Measurements from ENCODE around the gene KCNH2.
A peak's percentile ranks its signal among the peaks of the same experiment; 100 is the strongest.

KCNH2 gene

GRCh38 chr7:150909200-150909995 lies 68.7 kb downstream of the KCNH2 start:
- DNase-seq (ENCODE audit: low read depth in 2 of 2) = no peak

GRCh38 chr7:150908173-150908572 lies 69.9 kb downstream of the KCNH2 start:
- DNase-seq (ENCODE audit: low read depth in 2 of 2) = no peak

GRCh38 chr7:150904011-150904909 lies 73.9 kb downstream of the KCNH2 start:
- no peak for DNase-seq (ENCODE audit: low read depth in 2 of 2)

GRCh38 chr7:150903606-150904005 lies 74.5 kb downstream of the KCNH2 start:
- no peak for DNase-seq (ENCODE audit: low read depth in 2 of 2)

GRCh38 chr7:150902078-150903033 lies 75.8 kb downstream of the KCNH2 start:
- DNase-seq (ENCODE audit: low read depth in 2 of 2) = no peak

- DNase-seq (ENCODE audit: low read depth in 2 of 2) = no peak
Measured at GRCh38 chr7:150901160-150902035, 76.7 kb downstream of the KCNH2 start.

GRCh38 chr7:150900675-150901074 lies 77.4 kb downstream of the KCNH2 start:
- DNase-seq (ENCODE audit: low read depth in 2 of 2) = no peak

- peak; percentile 46 to 60 for DNase-seq (ENCODE audit: low read depth in 2 of 2)
Measured at GRCh38 chr7:150898475-150899011, 79.6 kb downstream of the KCNH2 start.

- DNase-seq (ENCODE audit: low read depth in 2 of 2) = peak; percentile 38 to 43
Measured at GRCh38 chr7:150897502-150898474, 80.3 kb downstream of the KCNH2 start.

GRCh38 chr7:150896562-150897209 lies 81.4 kb downstream of the KCNH2 start:
- DNase-seq (ENCODE audit: low read depth in 2 of 2) = no peak

- no peak for DNase-seq (ENCODE audit: low read depth in 2 of 2)
Measured at GRCh38 chr7:150895809-150896208, 82.3 kb downstream of the KCNH2 start.
